GM18517 (cell line): Measurements from ENCODE around the gene TBC1D14.
"Not testable (repeated sequence)": the region's sequence is repeated elsewhere in the genome, so short reads cannot be mapped to it uniquely, and the experiment has no call there.

Experiments used
- ATAC-seq: cut with Tn5 transposase; IDR thresholded peaks from one replicate; pipeline ENCODE4 v1.9.1; 2021; ENCODE audit warnings: mild to moderate bottlenecking, moderate library complexity; ENCODE audit not compliant: unreplicated experiment

The TBC1D14 gene

GRCh38 chr4:6909970-6910339, 329 bp downstream of the TBC1D14 start:
- peak; percentile 36 for ATAC-seq

- no peak for ATAC-seq
Measured at GRCh38 chr4:6910340-6910959, 824 bp downstream of the TBC1D14 start.

DNA sequence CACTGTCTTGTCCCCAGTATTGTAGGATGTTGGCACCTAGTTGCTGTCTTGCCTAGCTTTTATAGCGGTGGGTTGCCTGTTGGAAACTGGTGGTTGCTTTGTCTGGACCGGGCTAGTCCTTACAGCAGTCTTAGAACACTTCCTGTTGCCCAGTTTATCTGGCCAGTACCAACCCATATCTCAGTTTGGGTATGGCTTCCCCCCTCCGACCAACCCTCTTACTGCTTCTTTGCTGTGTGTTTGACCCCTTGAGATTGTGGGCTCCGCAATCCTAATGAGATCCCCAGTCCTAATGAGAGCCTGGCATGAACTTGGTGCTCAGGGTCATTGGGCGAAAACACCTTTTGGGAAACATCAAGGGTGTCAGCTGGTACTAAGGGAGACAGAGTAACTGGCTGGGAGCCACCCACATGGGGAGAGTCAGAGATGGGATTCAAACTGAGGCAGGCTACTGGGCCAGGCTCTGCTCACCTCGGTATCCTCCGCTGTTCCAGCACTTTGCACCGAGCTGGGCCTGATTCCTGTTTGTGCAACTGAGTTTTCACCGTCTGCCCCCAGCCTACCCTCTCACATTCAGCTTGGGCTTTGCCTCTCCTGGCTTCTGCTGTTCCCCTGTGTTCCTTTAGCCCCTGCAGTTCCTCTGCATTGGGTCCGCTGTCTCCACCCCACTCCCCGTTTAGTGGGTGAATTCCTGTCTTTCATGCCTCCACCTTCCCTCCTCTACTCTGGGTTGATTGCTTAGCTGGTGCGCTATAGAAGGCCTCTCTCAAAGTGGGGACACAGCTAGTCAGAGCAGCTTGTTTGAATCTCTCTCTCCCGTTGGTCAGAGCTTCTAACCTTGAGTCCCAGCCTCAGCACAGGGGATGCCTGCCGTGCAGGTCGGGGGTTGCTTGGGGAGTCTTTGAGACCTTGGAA, 1.6 kb downstream of the TBC1D14 start:
- ATAC-seq = no peak

DNA sequence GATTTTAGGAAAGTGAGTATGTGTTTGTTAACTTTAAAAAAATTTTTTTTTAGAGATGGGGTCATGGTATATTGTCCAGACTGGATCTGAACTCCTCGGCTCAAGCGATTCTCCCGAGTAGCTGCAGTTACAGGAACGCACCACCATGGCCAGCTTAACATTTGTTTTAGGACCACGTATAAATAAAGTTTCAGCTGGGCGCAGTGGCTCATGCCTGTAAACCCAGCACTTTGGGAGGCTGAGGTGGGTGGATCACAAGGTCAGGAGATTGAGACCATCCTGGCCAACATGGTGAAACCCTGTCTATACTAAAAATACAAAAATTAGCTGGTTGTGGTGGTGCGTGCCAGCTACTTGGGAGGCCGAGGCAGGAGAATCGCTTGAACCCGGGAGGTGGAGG, 2.3 kb downstream of the TBC1D14 start:
- ATAC-seq = not testable (repeated sequence)

DNA sequence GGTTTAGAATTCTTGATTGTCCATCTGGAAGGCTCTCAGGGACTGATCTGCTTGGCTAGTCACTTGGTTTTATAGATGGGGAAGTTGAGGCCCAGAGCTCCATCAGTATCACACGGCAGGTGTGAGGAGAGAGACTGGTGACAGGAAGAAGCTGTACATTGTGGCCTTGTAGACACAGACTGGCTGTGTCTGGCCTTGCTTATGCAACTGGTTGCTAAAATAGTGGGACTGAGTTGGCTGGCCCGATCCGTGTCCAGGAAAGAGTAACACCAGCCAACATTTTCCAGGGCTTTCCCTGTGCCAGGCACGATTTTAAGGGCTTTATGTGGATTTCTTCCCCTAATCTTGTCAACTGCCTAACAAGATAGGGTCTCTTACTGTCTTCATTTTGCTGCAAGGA, 2.8 kb downstream of the TBC1D14 start:
- ATAC-seq = no peak

DNA sequence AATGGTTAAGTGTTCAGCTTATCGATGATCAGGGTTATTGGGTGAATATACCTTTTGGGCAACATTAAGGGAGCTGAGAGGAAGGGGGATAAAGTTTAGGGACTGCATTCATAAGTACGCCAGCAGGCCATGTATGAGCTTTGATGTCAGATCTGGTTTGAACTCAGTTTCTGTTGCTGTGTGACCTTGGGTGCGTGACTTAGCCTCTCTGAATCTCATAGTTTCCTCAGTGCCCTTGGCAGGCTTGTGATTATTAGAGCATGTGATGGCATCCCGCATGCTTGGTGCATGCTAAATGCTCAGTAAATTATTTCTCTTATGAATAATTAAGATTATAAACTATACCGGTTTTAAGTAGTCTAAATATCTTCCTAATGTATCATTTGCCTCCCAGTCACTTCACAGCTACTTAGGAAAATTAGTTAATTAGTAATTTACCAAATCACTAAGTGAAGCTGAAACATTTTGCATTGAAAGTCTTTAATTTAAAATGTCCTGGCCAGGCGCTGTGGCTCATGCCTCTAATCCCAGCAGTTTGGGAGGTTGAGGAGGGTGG, 3.8 kb downstream of the TBC1D14 start:
- ATAC-seq = no peak

DNA sequence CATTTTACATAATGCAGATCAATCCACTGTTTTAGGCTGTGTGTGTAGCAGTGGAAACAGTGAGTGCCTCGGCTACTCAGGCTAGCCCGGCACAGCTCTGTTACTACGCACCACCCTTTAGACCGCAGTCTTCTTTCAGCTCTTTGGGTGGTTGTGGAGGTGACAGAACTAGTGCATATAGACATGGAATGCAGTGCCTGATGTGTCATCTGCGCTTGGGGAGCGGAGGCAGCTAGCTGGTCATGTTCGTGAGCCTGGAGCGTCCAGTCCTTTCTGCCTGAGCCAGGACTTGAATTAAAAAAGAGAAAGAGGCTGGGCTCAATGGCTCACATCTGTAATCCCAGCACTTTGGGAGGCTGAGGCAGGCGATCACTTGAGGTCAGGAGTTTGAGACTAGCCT, 4.8 kb downstream of the TBC1D14 start:
- ATAC-seq = no peak

GRCh38 chr4:6915041-6916005, 5.7 kb downstream of the TBC1D14 start:
- no peak for ATAC-seq

- no peak for ATAC-seq
Measured at GRCh38 chr4:6916069-6916586, 6.5 kb downstream of the TBC1D14 start.

DNA sequence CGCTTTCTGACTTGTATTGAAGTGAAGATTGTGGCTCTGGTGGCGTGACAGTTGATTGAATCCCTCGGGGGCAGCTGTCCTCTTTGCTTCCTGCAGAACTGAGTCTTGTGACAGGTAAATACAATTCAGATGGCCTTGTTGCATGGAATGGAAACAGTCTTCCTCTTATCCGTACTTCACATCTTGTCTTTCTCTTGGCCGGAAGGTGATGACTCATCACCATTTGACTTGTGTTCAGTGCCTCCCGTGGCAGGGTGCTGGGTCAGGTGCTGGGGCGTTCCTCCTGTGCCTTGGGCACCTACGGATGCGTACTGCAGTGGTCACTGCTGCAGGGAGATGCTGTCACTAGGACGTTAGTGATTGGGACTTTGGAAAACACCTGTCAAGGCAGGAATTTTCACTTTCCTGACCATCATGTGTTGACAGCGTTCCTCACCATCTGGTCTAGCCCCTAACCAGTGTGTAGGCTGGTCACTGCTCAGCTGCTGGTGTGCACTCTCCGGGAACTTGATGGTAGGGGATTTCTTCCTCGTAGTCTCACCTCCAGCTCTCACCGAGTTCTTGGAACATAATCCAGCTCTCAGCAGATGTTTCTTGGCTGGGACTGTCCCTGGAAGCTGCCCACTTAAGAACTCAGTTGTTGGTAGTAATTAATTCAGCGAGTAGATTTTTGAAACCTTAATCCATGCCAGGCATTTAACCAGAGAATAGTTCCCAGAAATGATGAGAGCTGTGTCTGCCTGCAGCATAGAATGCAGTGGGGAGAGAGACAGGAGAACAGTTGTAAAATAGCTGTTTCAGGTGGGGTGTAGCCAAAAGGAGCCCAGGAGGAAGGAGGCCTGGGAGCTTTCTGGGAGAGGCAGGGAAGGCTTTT, 7.2 kb downstream of the TBC1D14 start:
- no peak for ATAC-seq

DNA sequence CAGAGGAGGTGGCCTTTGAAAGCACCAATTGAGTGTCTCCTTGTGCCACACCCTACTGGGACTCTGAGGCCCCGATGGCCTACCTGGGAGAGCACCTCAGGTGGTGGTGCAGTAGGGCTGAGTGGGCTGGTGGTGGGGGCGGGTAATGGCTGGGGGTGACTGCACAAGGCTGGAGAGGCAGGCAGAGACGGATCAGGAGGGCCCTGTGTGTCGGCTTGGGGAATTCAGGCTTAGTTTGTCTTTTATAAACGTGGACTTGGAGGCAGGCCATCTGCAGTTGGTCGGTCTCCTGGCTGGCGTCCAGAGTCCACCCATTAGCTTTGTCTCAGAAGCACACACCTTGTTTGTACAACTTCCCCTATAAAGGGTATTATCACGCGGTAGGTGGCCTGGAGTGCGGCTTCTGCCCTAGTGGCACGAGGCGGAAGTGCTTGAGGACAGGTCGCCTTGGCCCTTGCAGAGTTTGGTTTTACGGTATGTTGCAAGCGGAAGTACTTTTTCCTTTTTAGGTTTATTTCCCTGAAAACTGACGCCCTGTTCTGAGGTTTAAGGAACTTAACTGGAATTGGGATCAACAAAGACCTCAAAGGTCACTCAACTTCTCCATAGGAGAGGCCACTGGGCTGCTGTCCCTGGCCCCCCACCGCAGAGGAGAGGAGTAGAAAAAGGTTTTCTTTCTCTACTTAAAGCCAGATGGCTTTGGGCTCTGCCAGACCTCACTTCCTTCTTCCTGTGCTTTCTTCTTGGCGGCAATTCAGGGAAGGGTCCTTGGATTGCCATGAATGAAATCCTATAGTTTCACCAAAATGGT, 8.0 kb downstream of the TBC1D14 start:
- ATAC-seq = peak; percentile 80

DNA sequence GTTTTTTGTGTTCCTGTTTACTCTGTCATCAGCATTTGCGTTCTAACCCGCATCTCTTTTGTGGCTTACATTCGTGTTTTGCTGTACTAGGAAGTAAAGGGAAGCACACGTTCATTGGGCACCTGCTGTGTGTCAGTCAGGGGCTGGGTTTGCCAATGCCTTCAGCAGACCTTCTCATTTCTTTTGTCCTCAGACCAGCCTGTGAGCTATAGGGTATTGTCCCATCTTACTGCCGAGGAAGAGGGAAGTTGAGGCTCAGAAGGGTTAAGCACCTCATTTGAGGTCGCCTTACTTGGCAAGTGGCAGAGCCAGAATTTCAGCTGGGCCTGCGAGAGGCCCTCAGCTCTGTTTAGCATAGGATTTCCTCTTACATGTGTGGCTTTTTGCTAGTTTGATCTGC, 8.7 kb downstream of the TBC1D14 start:
- no peak for ATAC-seq

- no peak for ATAC-seq
Measured at GRCh38 chr4:6920171-6920570, 10.5 kb downstream of the TBC1D14 start.

DNA sequence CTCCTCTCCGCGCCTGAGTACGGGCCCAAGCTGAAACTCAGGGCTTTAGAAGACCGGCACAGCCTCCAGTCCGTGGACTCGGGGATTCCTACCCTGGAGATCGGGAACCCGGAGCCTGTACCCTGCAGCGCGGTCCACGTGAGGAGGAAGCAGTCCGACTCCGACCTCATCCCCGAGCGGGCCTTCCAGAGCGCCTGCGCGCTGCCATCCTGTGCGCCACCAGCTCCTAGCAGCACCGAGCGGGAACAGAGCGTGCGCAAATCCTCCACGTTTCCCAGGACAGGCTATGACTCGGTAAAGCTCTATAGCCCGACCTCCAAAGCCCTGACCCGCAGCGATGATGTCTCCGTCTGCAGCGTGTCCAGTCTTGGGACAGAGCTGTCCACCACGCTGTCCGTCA, 13.9 kb downstream of the TBC1D14 start:
- ATAC-seq = no peak

DNA sequence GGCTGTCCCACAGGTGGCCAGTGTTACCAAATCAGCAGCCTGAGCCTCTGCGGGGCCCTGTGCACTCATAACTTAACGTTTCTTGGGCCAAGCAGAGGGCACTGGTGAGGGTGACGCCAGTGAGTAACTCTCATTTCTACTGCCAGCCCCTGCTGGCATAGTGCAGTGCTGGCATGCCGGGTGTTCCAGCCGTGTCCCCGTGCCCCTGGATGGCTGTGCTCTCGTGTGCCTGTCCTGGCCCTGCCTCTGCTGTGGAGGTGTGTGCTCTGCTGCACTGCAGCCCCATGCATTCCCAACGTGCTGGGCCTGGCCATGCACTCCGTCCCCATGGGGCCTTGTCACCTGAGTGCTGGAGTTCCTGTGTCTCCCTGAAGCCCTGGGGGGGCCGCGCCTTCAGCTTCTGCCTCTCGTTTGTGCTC, 14.7 kb downstream of the TBC1D14 start:
- ATAC-seq = no peak

DNA sequence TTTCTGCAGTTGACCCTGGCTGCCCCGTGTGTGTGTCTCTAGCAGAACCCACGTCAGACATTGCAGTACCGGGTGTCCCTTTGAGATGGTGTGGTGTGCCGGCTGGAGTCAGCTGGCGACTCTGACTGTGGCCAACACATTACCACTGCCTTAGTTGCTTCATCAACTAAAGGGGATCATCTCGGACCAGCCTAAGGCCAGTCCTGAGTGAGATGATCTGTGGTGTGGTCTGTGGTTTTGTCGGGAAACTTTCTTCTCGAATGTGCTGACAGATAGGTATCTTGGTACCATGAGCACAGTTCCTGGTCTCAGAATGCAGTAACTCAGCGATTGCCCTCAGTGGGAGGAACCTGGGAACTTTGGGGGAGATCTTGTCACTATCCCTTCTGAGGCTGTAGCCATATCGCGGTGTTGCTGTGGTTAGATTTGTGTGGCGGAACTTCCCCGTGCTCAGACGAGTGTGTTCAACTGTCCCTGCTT, 15.8 kb downstream of the TBC1D14 start:
- ATAC-seq = no peak

DNA sequence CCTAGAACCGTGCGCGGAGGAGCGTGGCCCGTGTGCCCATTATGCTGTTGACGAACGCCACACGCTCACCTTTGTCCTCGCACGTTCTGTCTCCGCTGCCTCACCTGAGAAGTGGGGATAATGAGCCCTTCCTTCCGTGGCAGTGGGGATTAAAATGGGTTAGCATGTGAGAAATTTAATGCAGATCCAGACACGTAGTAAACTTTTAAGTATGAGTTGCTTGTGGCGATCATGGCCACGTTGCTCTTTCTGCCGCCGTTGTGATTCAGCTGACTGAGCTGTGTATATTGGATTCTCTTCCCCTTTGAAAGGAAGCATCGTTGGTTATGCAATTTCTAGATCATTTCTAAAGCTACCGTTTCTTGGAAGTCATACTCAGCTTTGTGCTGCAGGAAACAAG, 16.5 kb downstream of the TBC1D14 start:
- no peak for ATAC-seq

DNA sequence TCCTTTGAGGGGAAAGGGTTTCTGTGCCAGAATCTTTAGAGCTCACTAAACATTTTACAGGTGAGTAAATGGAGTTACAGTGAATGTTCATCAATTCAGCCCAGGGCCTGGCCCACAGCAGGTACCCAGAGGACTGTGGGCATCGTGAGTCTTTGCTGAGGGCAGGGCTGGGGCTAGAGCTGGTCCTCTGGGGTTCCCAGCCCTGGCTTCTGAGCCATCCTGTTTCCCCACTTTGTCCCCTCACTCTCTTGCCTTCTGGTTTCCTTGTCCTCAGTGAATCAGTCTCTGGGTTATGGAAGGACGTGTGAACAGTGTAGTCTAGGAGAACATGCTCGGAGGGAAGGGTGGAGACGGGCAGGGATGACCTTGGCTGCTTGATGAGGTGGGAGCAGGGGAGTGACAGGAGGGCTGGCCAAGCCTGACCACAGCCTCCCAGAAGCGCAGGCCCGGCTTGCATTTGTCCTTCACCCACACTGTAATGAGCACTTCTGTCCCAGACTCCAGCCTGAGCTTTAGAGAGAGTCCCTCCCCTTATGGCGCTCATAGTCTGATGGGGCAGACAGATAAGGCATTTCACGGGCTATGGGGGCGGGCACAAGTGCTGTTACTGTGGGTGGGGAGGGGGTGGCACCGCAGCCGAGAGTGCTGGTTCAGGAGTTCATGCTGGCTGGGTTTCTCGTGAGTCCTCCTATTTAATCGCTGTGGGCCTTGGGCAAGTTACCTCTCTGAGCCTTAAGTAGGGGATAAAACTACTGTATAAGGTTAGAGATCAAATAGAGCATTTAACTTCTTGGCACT, 17.3 kb downstream of the TBC1D14 start:
- no peak for ATAC-seq
